ENCODE measurements around the gene SMG6.

GRCh38 chr17:2187758-2188157 is 115.8 kb downstream of the SMG6 start:
- TF ChIP-seq REST (tag by site-specific recombination; IDR thresholded peaks at IDR 0.05) = no peak
- no peak for TF ChIP-seq ZNF10 (tag by site-specific recombination; IDR thresholded peaks at IDR 0.05)
- TF ChIP-seq ZNF155 (tag by site-specific recombination; IDR thresholded peaks at IDR 0.05) = no peak
- no peak for TF ChIP-seq GLIS1 (tag by site-specific recombination; IDR thresholded peaks at IDR 0.05)
- no peak for TF ChIP-seq CTCF (tag by site-specific recombination; IDR thresholded peaks at IDR 0.05)
- no peak for TF ChIP-seq ZNF580 (tag by site-specific recombination; IDR thresholded peaks at IDR 0.05)
- no peak for TF ChIP-seq ZNF701 (tag by site-specific recombination; IDR thresholded peaks at IDR 0.05)
- no peak for TF ChIP-seq ZNF670 (tag by site-specific recombination; IDR thresholded peaks at IDR 0.05; ENCODE audit: low read depth)
- TF ChIP-seq ZFP69B (tag by site-specific recombination; IDR thresholded peaks at IDR 0.05) = no peak
- TF ChIP-seq ZBTB1 (tag by site-specific recombination; IDR thresholded peaks at IDR 0.05) = no peak
